Panc1 (cell line): ENCODE measurements around the gene MRPL50. TPM values are rescaled to one million over a fixed set of nuclear protein-coding genes. Genes with fewer than 3 reads are reported as not detected.

Source experiments
- ATAC-seq: fragments of 200-7000 bp; cut with Tn5 transposase; 2 replicates; pipeline ENCODE4 v1.9.1; 2020; ENCODE audit warnings: mild to moderate bottlenecking, moderate library complexity
- BruUV-seq: library from RNA; stranded (reverse); fragments of 400-500 nt; replicated peaks from 2 replicates; lab custom pipeline; 2021; lab: Mats Ljungman, UMichigan
- CTCF ChIA-PET: fragments of 300-600 bp; sonication (Branson Sonifier 250); formaldehyde crosslinking; loops from one replicate; lab custom pipeline; 2022; ENCODE audit warnings: antibody characterized with exemption; lab: Charles Lee
- POLR2A ChIA-PET: fragments of 300-600 bp; sonication (Branson Sonifier 250); formaldehyde crosslinking; loops from one replicate; lab custom pipeline; 2022; ENCODE audit warnings: antibody characterized with exemption; lab: Charles Lee
- DNase-seq: peaks from one replicate; pipeline ENCODE4 v3.0.0-alpha.2; 2010; ENCODE audit warnings: low read depth, low spot score
- H3K27ac ChIP-seq: 2 replicates; pipeline ENCODE4 v1.5.1; 2011; ENCODE audit warnings: mild to moderate bottlenecking, low read length, inconsistent platforms
- H3K27me3 ChIP-seq: fragments of 200-500 bp; sonication (Bioruptor generic); 2 replicates; pipeline ENCODE4 v1.6.0; 2014; ENCODE audit warnings: low read length, inconsistent platforms; ENCODE audit not compliant: control insufficient read depth, insufficient read depth
- H3K36me3 ChIP-seq: fragments of 200-500 bp; sonication (Bioruptor generic); 2 replicates; pipeline ENCODE4 v1.5.1; 2014; ENCODE audit warnings: inconsistent platforms, mild to moderate bottlenecking, low read length, moderate library complexity; ENCODE audit not compliant: control insufficient read depth, insufficient read depth
- H3K4me1 ChIP-seq: 2 replicates; pipeline ENCODE4 v1.5.1; 2011; ENCODE audit warnings: inconsistent platforms, mild to moderate bottlenecking, low read length, moderate library complexity; ENCODE audit not compliant: control insufficient read depth, insufficient read depth
- H3K4me3 ChIP-seq, 2 experiments: 2 replicates each; pipeline ENCODE4 v1.5.1; 2011 to 2012; ENCODE audit warnings: low read depth in 2 of 2, low read length in 2 of 2, mild to moderate bottlenecking in 2 of 2, inconsistent platforms in 1 of 2, moderate library complexity in 1 of 2
- H3K9me3 ChIP-seq: fragments of 200-500 bp; sonication (Bioruptor generic); 2 replicates; pipeline ENCODE4 v1.5.1; 2014; ENCODE audit warnings: low read depth, mild to moderate bottlenecking, inconsistent platforms, low read length, moderate library complexity; ENCODE audit not compliant: control insufficient read depth, insufficient read depth
- CTCF ChIP-seq: fragments of 450-650 bp; IDR thresholded peaks from 2 replicates; pipeline ENCODE4 v1.5.1; 2017; ENCODE audit warnings: mild to moderate bottlenecking
- POLR2AphosphoS5 ChIP-seq: IDR thresholded peaks from 2 replicates; pipeline ENCODE4 v1.6.1; 2012; ENCODE audit warnings: mild to moderate bottlenecking, low read depth, low read length, moderate library complexity
- REST ChIP-seq, 2 experiments: IDR thresholded peaks; 2 replicates each; pipeline ENCODE4 v1.6.1; 2011 to 2012; ENCODE audit warnings: low read depth in 2 of 2, control low read depth in 1 of 2, low read length in 1 of 2, mild to moderate bottlenecking in 1 of 2, moderate library complexity in 1 of 2; ENCODE audit not compliant: insufficient read depth in 1 of 2
- SIN3A ChIP-seq: IDR thresholded peaks from 2 replicates; pipeline ENCODE4 v1.6.1; 2012; ENCODE audit warnings: low read depth, mild to moderate bottlenecking, low read length, moderate library complexity, borderline replicate concordance; ENCODE audit not compliant: insufficient read depth
- TCF7L2 ChIP-seq: IDR thresholded peaks from 2 replicates; pipeline ENCODE4 v1.6.1; 2011; ENCODE audit warnings: mild to moderate bottlenecking, low read depth, low read length, inconsistent platforms
- in situ Hi-C: cut with HindIII; loops from 2 replicates; pipeline ENCODE4 v1.10.0; 2016; ENCODE audit warnings: low sequenced_read_pairs, low pct_unique_long_range_greater_than_20kb
- intact Hi-C: fragments of 100-400 bp; cut with micrococcal nuclease; formaldehyde crosslinking; loops from one replicate; pipeline ENCODE4 v1.10.0; 2022; ENCODE audit not compliant: unreplicated experiment
- total RNA-seq: library from RNA; stranded (reverse); gene quantifications from one replicate; pipeline ENCODE4 v1.2.1, GENCODE V29; 2021; ENCODE audit not compliant: unreplicated experiment

The MRPL50 gene
- total RNA-seq, 1 experiment from 2014 or later: 7.2 TPM

GRCh38 chr9:101365181-101365580, 33.2 kb downstream of the MRPL50 start:
- intact Hi-C loops (no loop called here), in situ Hi-C loops (no loop called here)
- no peak for DNase-seq
- no TSS peak for BruUV-seq
- no peak for TF ChIP-seq CTCF
- TF ChIP-seq SIN3A: no peak
- Histone ChIP-seq H3K27me3 (no peaks in the 10 kb centered on the region), H3K36me3 (no peaks in the 10 kb centered on the region), H3K4me1 (no peaks in the 10 kb centered on the region), H3K4me3 (no peak overlapping the region), H3K27ac (no peak overlapping the region), H3K9me3 (no peaks in the 10 kb centered on the region)
- CTCF ChIA-PET: no interaction called here
- POLR2A ChIA-PET: no interaction called here
- no peak for ATAC-seq

- ATAC-seq (no peak), DNase-seq (no peak)
- TF ChIP-seq SIN3A (no peak), REST (IDR thresholded peaks at IDR 0.05; ENCODE audit: insufficient read depth in 1 of 2, low read depth in 2 of 2, low read length in 1 of 2) (no peak), POLR2AphosphoS5 (no peak), TCF7L2 (no peak), CTCF (no peak)
- ChIA-PET CTCF (no interaction called here), POLR2A (no interaction called here)
- H3K27ac ChIP-seq: no peak overlapping the region
- no peaks in the 10 kb centered on the region for H3K36me3 ChIP-seq
- no peaks in the 10 kb centered on the region for H3K27me3 ChIP-seq
- H3K9me3 ChIP-seq: no peaks in the 10 kb centered on the region
- in situ Hi-C loops: no loop called here
- no peak overlapping the region for H3K4me3 ChIP-seq
- intact Hi-C loops: no loop called here
- no TSS peak for BruUV-seq
- H3K4me1 ChIP-seq: no peaks in the 10 kb centered on the region
These were observed 36.0 kb downstream of the MRPL50 start for GRCh38 chr9:101362450-101362849.
